SW 1271 (cell line): Measurements from ENCODE around the gene SCNN1A.

Experiments
- DNase-seq, 2 experiments: peaks; one replicate each; lab custom pipeline; 2025; lab: John Stamatoyannopoulos, UW

The SCNN1A gene

DNA sequence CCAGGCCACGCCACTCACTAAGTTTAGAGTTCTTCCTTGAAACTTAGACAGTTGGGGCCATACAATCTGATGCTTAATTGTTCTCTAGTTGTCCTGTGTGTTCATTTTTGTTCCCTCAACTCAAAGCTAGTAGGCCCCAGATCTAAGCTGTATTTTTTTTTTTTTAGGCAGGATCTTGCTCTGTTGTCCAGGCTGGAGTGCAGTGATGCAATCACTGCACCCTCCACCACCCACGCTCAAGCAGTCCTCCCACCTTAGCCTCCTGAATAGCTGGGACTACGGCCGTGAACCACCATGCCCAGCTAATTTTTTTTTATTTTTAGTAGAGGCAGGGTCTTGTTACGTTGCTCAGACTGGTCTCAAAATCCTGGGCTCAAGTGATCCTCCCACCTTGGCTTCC lies 41.0 kb downstream of the SCNN1A start:
- DNase-seq, result no peak

DNA sequence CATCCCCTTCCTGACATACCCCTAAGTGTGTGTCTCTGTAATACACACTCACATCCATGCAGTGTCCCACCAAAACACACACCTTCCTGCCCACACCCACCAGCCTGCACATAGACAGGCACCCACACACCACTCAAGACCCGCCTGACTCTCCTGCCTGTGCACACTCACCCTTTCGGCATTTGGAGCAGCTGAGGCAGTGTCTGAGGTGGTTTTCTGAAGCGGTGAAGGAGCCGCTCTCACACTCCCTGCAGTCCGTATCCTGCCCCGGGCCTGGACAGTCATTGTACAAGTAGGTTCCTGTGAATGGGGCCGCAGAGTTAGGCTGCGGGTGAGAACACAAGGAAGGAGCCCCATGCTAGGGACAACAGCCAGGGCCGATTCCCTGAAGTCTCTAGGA lies 41.8 kb downstream of the SCNN1A start:
- DNase-seq, result peak in 1 of 2 experiments; percentile 23

DNA sequence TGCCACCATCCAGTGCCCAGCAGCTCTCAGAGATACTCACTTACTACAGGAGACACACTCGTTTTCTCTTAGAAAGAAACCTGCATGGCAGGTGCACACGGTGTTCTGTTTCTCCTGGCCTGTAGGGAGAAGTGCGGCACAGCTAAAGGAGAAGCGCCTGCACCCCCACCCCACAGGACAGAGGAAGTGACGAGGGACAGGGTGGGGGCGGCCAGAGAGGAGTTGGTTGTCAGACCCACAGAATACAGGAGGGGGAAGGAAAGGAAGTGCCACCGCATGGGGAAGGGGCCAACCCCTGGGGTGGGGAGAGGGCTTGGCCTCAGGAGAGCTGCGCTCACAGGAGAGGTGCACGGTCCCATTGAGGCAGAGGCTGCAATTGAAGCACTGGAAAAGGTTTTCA lies 42.3 kb downstream of the SCNN1A start:
- no peak for DNase-seq

DNA sequence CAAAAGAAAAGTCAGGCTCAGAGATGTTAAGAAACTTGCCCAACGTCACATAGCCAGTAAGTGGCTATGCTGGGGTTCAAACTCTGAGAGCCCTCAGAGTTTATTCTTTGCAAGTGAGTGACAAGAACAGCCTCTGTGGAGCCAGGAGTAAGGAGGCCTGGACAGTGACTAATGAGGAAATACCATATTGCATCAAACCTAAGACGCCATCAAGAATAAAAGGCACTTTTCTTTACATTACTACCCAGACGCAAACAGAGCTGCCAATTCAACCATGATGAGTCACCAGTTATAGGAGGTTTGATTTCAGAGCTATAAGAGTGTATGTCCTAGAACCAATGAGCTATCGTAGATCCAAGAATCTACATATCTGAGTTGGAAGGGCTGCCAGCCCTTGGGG lies 42.9 kb downstream of the SCNN1A start:
- peak in 1 of 2 experiments; percentile 42 for DNase-seq

DNA sequence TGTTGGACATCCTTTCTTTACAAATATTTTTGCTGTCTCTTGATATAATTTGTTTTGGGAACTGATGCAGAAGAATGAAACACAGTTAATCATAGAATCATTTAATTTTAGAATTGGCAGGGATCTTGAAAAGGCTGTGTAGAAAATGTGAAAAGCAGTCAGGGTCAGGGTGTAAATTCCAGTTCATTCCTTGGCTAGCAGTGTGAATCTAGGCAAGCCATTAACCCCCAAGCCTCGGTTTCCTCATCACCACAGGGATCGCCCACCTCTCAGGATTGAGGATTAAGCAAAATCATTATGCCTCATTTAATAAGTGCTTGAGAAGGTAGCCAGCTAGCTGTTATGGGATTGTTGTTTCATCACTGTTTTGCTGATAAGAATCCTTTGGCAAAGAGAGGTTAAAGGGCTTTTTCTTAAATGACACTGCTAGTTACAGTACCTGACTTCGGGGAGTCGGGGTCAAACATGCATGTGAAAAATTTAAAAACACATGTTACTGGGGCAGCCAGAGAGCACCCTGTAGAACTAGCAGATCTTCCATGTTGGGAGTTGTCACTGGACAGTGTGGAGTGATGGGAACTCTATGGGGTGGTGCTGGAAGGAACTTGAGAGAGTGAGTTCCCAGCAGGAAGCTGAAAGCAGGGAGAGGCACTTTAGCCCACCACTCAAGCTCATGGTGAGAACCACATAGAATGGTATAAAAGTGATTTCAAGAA lies 44.2 kb downstream of the SCNN1A start:
- no peak for DNase-seq

DNA sequence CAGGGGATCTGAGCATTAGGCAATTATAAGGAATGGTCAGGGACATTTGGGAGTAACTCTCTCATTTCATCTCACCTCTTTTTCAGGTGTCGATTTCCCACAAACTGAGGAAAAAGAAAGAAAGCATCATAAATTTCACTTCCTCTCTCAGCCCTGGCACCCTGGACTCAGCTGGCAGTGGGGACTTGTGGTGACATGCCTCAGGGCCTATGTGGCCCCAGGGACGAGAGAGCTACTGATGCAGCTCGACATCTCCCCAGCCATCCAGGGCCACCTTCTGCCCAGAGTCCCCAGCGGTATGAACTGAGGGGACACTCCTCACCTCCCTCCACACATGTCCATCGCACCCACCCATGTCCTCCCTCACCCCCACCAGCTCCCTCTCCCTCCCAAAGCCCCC lies 45.2 kb downstream of the SCNN1A start:
- DNase-seq, result no peak

DNA sequence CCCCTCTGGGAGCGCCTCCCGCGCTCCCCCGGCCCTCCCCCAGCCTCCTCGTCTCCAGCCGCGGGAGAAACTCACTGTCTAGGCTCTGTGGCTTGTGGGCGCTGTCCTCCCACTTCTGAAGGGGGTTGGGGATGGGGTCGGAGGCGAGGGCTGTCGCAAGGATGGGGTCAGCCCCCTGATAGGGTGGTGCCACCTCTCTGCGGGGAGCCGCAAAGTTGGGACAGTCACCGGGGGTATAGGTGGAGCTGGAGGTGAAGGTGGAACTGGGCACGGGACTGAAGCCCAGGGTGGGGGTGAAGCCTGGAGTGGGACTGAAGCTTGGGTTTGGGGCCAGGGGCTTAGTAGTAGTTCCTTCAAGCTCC lies 45.7 kb downstream of the SCNN1A start:
- no peak for DNase-seq

DNA sequence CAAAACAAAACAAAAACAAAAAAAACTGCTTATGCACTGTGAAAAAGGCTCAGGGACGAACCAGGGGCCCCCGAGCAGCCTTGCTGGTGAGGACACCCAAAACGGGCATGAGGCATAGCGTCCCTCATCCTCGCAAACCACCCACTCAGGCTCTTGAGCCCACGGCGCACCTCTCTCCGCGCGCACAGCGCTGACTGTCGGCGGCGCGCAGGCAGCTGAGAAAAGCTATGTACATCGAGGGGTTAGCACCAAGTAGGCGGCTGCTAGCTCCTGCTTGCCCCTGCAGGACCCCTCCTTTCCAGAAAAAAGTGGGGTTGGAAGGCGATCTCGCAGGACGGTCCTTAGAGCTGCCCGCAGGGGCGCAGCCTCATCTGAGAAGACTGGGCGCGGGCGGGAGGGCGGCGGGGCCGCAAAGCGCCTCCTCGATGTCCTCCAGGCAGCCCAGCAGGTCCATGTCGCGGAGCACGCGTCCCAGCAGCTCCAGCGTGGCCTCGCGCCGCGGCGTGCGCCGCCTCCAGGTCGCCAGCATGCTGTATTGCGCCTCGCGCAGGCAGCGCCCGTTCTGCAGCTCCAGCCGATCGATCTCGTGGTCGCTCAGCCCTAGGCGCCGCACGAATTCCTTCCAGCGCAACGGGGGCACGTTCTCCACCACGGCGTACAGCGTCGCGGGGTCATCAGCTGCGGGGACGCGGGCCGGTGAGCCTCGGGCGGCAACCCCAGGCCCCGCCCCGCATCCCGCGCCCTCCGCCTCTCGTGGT lies 46.2 kb downstream of the SCNN1A start:
- DNase-seq, result no peak

DNA sequence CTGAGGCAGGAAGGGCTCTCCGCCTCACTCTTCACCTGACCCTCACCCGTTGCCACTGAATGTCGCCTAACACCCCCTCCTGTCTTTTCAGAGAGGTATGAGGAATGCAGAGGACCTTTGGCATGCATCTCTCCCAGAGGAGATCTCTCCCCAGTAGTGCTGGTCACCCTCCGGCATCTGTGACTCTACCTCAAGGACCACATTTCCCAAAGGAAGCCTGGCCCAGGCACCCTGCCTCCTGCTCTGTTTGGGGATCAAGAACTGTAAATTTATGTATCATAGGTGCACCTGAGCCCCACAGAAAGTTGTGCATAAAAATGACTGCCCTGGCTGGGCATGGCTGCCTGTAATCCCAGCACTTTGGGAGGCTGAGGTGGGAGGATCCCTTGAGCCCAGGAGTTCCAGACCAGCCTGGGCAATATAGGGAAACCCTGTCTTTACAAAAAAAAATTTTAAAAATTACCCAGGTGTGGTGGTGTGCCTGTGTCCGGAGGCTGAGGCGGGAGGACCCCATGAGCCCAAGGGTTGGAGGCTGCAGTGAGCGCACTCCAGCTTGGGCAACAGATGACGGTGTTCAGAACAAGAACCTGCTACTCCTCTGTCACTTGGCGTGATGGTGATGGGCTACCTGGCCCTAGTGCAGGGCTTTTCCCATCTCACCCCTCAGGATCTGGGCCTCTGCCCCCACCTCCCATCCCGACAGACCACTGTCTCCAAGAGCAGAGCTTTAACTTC lies 47.2 kb downstream of the SCNN1A start:
- no peak for DNase-seq

DNA sequence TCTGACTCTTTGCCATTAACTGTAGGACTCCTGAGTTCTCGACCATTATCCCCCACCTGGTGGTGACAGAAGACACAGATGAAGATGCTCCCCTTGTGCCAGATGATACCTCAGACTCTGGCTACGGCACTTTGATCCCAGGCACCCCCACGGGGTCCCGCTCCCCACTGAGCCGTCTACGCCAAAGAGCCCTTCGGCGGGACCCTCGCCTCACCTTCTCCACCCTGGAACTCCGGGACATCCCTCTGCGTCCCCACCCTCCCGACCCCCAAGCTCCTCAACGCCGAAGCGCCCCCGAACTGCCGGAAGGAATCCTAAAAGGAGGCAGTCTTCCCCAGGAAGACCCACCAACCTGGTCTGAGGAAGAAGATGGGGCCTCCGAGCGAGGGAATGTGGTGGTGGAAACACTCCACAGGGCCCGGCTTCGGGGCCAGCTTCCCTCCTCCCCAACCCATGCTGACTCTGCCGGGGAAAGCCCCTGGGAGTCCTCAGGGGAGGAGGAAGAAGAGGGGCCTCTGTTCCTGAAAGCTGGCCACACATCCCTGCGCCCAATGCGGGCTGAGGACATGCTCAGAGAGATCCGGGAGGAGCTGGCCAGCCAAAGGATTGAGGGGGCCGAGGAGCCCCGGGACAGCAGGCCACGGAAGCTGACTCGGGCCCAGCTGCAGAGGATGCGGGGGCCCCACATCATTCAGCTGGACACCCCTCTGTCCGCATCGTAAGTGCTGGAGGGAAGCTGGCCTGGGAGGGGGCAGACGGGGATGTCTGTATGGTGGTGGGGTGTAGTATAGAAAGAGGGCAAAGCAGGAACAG lies 47.9 kb downstream of the SCNN1A start:
- no peak for DNase-seq

DNA sequence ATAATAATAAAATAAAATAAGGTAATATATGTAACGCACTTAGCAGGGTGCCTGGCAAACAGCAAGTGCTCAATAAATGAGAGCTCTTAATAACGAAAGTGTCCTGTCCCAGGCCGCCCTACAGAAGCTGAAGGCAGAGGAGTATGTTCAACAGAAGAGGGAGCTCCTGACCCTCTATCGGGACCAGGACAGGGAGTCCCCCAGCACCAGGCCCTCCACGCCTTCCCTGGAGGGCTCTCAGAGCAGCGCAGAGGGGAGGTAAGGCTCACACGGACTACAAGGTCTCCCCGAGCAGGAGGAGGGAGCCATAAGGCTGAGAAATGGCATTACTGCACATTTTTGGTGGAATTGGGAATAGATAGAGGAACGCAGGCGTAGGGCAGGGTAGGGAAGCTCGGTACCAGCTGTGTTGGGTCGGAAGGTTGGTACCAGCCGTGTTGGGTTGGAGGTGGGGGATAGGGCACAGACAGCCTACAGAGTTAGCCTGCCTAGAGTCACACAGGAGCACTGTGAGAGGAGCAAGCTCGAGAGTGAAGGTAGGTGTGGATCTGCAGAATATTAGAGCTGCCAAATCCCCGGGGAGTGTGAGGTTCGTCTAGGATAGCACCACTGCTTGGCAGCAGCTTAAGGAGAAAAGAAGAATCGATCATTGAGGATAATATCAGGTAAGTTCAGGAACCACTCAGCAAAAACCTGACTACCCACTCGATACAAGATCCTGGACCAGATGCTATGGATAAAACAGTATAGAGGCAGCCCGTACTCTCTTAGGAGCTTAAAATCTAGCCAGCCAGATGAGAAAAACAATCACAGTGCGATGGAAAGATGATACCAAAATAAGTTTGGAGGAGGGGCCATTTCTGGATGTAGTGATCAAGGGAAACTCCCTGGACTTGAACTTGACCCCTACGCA lies 48.8 kb downstream of the SCNN1A start:
- DNase-seq, result peak in 1 of 2 experiments; percentile 47

DNA sequence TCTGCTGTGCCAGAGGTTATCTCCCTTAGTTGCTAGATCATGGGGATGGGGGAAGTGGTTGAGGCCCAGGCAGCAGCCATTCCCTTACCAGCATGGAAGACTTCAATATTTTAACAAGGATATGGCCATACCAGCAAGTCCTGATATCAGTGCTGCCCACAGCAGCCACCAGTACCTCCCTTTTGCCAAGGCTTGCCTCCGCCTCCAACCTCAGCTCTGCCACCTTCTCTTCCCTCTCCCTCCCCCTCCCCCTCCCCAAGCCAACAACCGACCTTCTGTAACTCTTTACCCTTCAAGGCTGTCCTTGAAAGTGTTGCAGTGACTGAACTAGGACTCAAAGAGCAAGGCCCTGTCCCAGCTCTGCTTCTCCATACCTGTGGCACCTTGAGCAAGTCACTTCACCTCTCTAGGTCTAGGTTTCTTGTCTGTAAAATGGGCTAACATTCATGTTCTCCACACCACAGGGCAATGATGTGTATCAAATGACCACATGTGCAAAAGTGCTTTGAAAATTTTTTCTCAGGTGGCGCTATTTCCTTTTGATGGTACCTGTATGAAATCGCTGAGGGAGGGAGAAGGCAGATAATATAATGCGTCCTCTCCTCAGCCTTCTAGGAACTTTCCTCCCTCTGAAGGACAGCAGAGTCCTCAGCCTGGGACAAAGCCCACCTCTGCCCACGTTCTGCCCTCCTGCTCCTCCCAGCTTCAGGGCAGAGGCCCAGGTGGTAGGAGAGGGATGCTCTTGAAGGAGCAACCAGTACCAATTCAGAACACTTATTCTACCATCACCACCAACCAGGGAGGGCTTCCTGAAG lies 50.2 kb downstream of the SCNN1A start:
- DNase-seq, result peak in 1 of 2 experiments; percentile 32

DNA sequence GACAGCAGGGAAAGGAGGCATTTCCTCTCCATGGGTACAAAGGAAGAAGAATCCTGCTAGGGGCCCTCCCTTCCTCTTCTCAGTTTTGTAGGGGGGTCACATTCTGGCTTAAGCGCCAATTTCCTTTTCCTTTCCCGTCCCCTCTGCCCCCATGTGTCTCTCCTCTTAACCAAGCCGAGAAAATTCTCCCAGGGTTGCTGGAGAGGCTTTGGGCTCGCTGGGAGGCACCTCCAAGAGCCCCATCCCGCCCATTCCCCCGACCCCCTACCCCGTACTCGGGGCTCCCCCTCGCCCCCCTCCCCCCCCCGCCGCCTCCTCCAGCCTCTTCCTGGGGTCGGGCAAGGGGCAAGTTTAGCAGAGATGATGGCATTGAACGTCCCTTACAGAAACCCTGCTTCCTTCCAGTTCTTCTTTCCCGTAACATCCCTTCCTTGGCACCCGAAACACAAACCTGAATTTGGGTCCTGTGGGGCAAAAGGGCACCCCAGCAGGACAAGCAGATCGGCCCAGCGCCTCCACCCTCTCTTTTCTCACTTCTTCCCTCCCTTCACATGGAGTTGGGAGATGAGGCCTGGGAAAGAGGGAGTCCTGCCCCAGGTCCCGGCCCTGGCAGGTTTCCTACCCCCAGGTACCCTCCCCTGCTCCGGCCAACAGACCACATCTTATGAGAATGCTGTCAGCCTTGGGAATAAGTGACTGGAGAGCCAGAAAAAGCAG lies 51.2 kb downstream of the SCNN1A start:
- DNase-seq, result no peak

DNA sequence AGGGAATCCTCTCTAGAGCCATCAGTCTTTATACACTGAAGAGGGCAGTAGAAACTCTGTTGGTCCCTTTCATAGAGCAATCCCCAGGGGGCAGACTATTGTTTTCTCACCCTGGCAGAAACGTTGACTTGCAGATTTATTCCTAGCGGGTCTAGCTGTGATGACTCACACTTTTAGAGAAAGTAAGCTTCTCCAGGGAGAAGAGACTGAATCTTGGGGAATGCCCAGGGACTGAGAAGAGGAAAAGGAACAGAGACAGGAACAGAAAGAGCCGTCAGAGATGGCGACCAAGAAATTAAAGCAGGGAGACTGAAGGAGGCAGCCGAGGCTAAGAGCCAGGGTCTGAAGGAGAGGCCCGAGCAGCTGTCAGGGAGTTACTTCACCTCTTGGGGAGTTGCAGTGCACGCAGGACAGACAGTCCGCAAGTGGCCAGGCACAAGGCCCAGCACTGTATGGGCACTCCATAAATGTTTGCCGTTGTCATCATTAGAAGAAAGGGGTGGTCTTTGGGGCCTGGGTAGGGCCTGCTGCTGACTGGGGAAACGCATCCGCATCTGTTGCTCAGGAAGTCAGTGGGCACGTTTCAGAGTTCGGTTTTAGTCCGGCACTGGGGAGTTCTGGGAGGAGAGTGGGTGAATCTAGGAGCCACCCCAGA lies 51.9 kb downstream of the SCNN1A start:
- peak; percentile 90 to 93 for DNase-seq

DNA sequence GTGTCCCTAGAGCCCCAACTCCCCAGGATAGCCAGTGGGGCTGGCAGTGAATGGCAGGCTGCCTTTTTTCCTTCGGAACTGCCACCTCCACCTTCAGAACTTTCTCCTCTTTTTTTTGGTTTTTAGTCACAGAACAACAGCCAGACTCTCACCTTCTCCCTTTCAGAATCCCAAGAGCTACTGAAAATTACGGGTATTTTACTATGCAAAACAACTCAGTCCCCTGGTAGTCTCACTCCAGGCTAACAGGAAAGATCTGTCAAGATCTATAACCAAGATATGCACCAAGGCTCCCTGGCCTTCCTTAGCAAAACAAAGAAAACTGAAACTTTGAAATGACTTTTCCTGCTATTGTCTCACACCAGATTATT lies 52.4 kb downstream of the SCNN1A start:
- DNase-seq, result no peak

DNA sequence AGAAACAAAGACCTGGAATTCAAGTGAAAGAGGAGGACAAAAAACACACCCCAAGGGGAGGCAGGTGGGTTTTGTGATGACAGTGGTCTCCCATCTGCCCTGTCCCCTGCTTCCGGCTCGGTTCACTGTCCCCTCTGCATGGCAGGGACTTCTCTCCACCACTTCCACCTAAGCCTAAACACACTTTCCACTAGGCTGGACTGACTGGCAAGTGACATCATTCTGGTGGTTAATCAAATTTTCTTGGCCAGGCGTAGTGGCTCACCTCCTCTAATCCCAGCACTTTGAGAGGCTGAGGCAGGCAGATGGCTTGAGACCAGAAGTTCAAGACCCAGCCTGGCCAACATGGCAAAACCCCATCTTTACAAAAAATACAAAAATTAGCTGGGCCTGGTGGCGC lies 53.0 kb downstream of the SCNN1A start:
- no peak for DNase-seq

DNA sequence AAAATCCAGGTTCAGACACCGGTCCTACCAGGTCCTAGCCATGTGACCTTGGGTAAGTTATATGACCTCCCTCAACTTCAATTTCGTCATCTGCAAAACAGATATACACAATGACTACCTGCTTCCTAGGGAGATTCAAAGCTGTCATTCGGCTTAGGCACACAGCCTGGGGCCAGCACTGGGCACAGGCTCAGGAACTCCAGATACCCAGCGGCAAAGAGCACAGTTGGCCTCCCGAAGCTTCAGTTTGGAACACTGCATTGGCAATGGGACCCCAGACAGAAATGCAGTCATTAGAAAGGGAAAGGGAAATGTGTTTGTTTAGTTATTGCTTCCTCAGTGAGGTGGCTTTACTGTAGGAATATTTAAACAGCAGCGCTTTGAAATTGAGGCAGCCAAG lies 53.5 kb downstream of the SCNN1A start:
- no peak for DNase-seq

DNA sequence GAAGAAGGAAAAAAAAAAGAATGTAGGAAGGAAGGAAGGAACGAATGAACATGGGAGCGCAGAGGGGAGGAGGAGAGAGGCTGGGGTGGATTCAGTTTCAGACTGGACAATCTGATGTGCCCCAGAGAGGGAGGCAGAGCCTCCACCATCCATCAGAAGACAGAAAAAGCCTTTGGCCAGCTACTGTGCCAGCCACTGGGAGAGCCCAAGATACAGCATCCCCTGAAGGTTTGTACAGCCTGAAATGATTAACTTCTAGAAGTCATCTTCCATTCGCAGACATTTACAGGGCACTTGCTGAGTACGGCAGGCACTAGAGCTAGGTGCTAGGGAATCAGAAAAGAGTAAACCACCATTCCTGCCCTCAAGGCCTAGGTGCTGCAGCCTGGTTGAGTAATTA lies 55.9 kb downstream of the SCNN1A start:
- no peak for DNase-seq

DNA sequence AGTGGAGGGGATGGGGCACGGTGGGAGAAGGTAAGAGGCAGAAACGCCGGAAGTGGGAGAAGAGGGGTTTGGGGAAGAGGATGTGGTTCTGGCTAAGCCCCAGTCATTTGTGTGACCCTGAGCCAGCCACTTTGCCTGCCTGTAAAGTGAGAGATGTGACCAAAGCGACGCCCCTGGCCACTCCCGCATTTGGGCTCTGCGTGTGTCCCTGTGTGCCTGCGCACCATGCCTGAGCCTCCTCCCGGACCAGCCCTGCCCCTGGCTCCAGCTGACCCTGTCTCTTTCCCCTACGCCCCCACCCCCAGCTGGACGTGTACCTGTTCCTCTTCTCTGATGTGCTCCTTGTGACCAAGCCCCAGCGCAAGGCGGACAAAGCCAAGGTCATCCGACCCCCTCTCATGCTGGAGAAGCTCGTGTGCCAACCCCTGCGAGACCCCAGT lies 56.9 kb downstream of the SCNN1A start:
- DNase-seq, result no peak
